Testis (tissue), 3 donors: ENCODE results near the gene HIRA. TPM values are rescaled to one million over a fixed set of nuclear protein-coding genes. Genes with fewer than 3 reads are reported as not detected.

Experiments
- DNase-seq: peaks from one replicate; pipeline ENCODE4 v3.0.0-alpha.2; 2019
- H3K27ac ChIP-seq, 2 donors: fragments of 200-600 bp; sonication (generic); one replicate each; pipeline ENCODE4 v1.5.1; 2019
- H3K27me3 ChIP-seq: fragments of 200-600 bp; sonication (generic); one replicate; pipeline ENCODE4 v1.5.1; 2019
- H3K36me3 ChIP-seq: fragments of 200-600 bp; sonication (generic); one replicate; pipeline ENCODE4 v1.5.1; 2017; ENCODE audit warnings: low read depth; ENCODE audit errors: missing control alignments
- H3K4me1 ChIP-seq: fragments of 200-600 bp; sonication (generic); one replicate; pipeline ENCODE4 v1.5.1; 2019
- H3K4me3 ChIP-seq, 2 donors: fragments of 200-600 bp; sonication (generic); one replicate each; pipeline ENCODE4 v1.5.1; 2017 to 2019
- H3K9me3 ChIP-seq: fragments of 200-600 bp; sonication (generic); one replicate; pipeline ENCODE4 v1.5.1; 2017
- POLR2A ChIP-seq: fragments of 450-650 bp; IDR thresholded peaks from one replicate; pipeline ENCODE4 v1.6.1; 2017; ENCODE audit warnings: antibody characterized with exemption, mild to moderate bottlenecking, moderate library complexity
- WGBS, 2 donors: methylation state at CpG; one replicate each; pipeline ENCODE4 v1.1.5; 2018; 5-methylcytosine and 5-hydroxymethylcytosine counted together
- intact Hi-C: fragments of 100-400 bp; cut with DNase I; formaldehyde crosslinking; loops from one replicate; pipeline ENCODE4 v1.15.1; 2023; ENCODE audit warnings: low total_unique reads
- polyA plus RNA-seq: library from polyadenylated mRNA; stranded (reverse); fragments of 350-450 nt; fragmentation: Illumina TruSeq; extraction: RNeasy Lipid Tissue Mini Kit (QIAGEN cat#74804); gene quantifications from one replicate; pipeline ENCODE4 v1.2.3, GENCODE V29; 2014; ENCODE audit warnings: low read depth, low replicate concordance; ENCODE audit not compliant: insufficient read depth
- total RNA-seq, 2 donors: library from RNA; depleted of rRNA; stranded (reverse); fragments of >200 nt; gene quantifications; one replicate each; pipeline ENCODE4 v1.2.3, GENCODE V29; 2016
- TF ChIP-seq, protein P1 (sequence below), 3 experiments: fragments of 450-650 bp in 2 of 3; fragments of 200-600 bp in 1 of 3; sonication (generic) in 1 of 3; IDR thresholded peaks; one replicate each; pipeline ENCODE4 v1.5.1; 2016 to 2019; ENCODE audit warnings: antibody characterized with exemption in 3 of 3, mild to moderate bottlenecking in 2 of 3, moderate library complexity in 1 of 3

HIRA gene
- total and polyA plus RNA-seq, 3 donors from 2014 or later = 17.7 to 25.7 (median 21.8) TPM

- WGBS, 2 donors = 0% methylated on average over 28 to 39 of the region's 42 CpGs
Measured at GRCh38 chr22:19478901-19479354, 47.4 kb upstream of the HIRA start, which contains the start of gene UFD1. UFD1 (minus strand) TSS chr22:19479193; CDS start chr22:19479085, 108 bp downstream.

GRCh38 chr22:19478045-19478900 lies 46.7 kb upstream of the HIRA start:
- peaks cover 34% of the 10 kb centered on the region for H3K4me1 ChIP-seq
- H3K4me3 ChIP-seq = peak overlapping the region; percentile 77 to 86
- no peaks in the 10 kb centered on the region for H3K9me3 ChIP-seq
- DNase-seq = no peak
- no peak for TF ChIP-seq POLR2A
- TF ChIP-seq, protein P1, sequence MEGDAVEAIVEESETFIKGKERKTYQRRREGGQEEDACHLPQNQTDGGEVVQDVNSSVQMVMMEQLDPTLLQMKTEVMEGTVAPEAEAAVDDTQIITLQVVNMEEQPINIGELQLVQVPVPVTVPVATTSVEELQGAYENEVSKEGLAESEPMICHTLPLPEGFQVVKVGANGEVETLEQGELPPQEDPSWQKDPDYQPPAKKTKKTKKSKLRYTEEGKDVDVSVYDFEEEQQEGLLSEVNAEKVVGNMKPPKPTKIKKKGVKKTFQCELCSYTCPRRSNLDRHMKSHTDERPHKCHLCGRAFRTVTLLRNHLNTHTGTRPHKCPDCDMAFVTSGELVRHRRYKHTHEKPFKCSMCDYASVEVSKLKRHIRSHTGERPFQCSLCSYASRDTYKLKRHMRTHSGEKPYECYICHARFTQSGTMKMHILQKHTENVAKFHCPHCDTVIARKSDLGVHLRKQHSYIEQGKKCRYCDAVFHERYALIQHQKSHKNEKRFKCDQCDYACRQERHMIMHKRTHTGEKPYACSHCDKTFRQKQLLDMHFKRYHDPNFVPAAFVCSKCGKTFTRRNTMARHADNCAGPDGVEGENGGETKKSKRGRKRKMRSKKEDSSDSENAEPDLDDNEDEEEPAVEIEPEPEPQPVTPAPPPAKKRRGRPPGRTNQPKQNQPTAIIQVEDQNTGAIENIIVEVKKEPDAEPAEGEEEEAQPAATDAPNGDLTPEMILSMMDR (IDR thresholded peaks at IDR 0.05) = no peak
- H3K27me3 ChIP-seq = no peaks in the 10 kb centered on the region
- peak overlapping the region; percentile 95 to 99 for H3K27ac ChIP-seq
- intact Hi-C loops = no loop called here
- no peaks in the 10 kb centered on the region for H3K36me3 ChIP-seq
- 1% methylated on average over 28 to 31 of the region's 31 CpGs for WGBS, 2 donors

More at GRCh38 chr22:19478901-19479354, 47.4 kb upstream of the HIRA start, which contains the start of gene UFD1:
- H3K4me1 ChIP-seq = peaks cover 34% of the 10 kb centered on the region
- no peaks in the 10 kb centered on the region for H3K9me3 ChIP-seq
- intact Hi-C loops = no loop called here
- TF ChIP-seq POLR2A = no peak
- TF ChIP-seq, protein P1 (IDR thresholded peaks at IDR 0.05) = no peak
- DNase-seq = peak; percentile 83
- H3K27me3 ChIP-seq = no peaks in the 10 kb centered on the region
- H3K36me3 ChIP-seq = no peaks in the 10 kb centered on the region
- peak within 1 kb of the TSS; percentile 95 to 99 for H3K27ac ChIP-seq
- H3K4me3 ChIP-seq = peak within 1 kb of the TSS; percentile 77 to 86

DNA sequence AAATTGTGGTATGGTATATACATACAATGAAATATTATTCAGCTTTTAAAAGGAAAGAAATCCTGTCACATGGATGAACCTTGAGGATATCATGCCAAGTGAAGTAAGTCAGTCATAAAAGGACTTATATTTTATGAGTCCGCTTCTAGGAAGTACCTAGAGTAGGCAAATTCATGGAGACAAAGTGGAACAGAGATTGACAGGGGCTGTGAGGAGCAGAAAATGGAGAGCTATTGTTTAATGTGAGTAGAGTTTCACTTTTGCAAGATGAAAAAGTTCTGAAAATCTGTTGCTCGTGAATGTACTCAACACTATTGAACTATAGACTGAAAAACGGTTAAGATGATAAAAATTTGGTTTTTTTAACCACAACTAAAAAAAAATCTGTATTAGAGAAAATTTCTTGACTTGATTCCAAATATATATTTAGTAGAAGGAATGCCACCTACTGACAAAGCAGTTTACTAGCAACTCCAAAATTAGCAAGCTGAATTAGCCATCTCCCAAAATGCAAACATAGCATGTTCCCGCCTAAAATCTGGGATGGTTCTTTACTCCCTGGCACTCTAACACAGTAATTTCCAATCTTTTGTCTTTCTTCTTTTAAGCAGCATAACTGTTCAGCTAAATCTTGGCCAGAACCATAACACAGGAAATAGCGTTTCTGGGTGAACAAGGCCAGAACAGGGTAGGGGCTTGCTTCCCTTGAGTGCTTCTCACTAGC lies 46.0 kb upstream of the HIRA start:
- H3K4me1 ChIP-seq = peaks cover 34% of the 10 kb centered on the region
- no peaks in the 10 kb centered on the region for H3K9me3 ChIP-seq
- peak overlapping the region in 1 of 2 donors; percentile 99 for H3K27ac ChIP-seq
- no peak for DNase-seq
- H3K27me3 ChIP-seq = no peaks in the 10 kb centered on the region
- 20 to 21% methylated on average over 5 of the region's 5 CpGs for WGBS, 2 donors
- intact Hi-C loops = no loop called here
- H3K4me3 ChIP-seq = peak overlapping the region; percentile 77 to 86
- TF ChIP-seq, protein P1 (IDR thresholded peaks at IDR 0.05) = peak in 1 of 3 experiments; percentile 16
- no peak for TF ChIP-seq POLR2A
- H3K36me3 ChIP-seq = no peaks in the 10 kb centered on the region

DNA sequence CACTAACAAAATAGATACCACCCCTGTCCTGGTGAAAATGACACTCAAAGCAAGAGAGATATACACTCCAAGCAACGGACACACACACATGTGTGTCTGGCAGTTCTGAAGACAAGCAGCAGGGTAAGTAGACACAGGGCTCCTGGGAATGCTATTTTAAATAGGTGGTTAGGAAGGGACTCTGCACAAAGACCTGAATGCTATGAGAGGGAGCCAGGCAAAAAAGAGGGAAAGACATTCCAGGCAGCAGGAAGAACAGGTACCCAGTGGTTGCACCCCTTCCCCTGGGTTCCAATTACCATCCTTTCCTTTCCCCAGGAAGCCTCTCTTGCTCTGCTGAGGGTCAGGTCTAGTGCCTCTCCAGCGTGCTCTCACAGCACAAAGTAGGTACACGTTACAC lies 44.5 kb upstream of the HIRA start:
- no peak for DNase-seq
- TF ChIP-seq, protein P1 (IDR thresholded peaks at IDR 0.05) = no peak
- no peak for TF ChIP-seq POLR2A
- H3K36me3 ChIP-seq = no peaks in the 10 kb centered on the region
- intact Hi-C loops = no loop called here
- no peak overlapping the region for H3K4me3 ChIP-seq
- no peak overlapping the region for H3K27ac ChIP-seq
- no peaks in the 10 kb centered on the region for H3K27me3 ChIP-seq
- H3K9me3 ChIP-seq = no peaks in the 10 kb centered on the region
- H3K4me1 ChIP-seq = peaks cover 34% of the 10 kb centered on the region
- 59 to 64% methylated on average over 3 of the region's 3 CpGs for WGBS, 2 donors
